ENCODE data around the gene PARD3. TPM values are rescaled to one million over a fixed set of nuclear protein-coding genes. Genes with fewer than 3 reads are reported as not detected.

Gene PARD3
- total RNA-seq, 2 experiments from 2014 or later = 0.53 to 0.71 TPM

GRCh38 chr10:34157501-34157900 is 657.6 kb downstream of the PARD3 start:
- POLR2A ChIA-PET = interaction anchor here (0.6 kb wide), 1 partner anchor 716 kb away, joined by 3 read pairs; no protein-coding TSS in a partner anchor
- Mint-ChIP-seq H3K4me3 (no peak overlapping the region), H3K27ac (no peak overlapping the region), H3K9me3 (peaks cover 2% of the 10 kb centered on the region), H3K4me1 (ENCODE audit: low read depth) (no peaks in the 10 kb centered on the region), H3K36me3 (ENCODE audit: low read depth) (no peaks in the 10 kb centered on the region), H3K27me3 (peaks cover 7% of the 10 kb centered on the region)
- Histone ChIP-seq H3K36me3 (ENCODE audit: insufficient read depth, low read length) (no peaks in the 10 kb centered on the region), H3K4me3 (ENCODE audit: low read length) (no peak overlapping the region), H3K4me1 (ENCODE audit: insufficient read depth, low read length) (no peaks in the 10 kb centered on the region), H3K27me3 (ENCODE audit: control insufficient read depth in 1 of 2, insufficient read depth in 2 of 2, low read length in 2 of 2) (no peaks in the 10 kb centered on the region), H3K9me3 (ENCODE audit: control insufficient read depth in 1 of 2, insufficient read depth in 1 of 2, low read length in 2 of 2) (no peaks in the 10 kb centered on the region), H3K27ac (ENCODE audit: low read depth in 1 of 2, low read length in 2 of 2) (no peak overlapping the region)
- intact Hi-C loops (cut with DNase I, micrococcal nuclease) = no loop called here
- ATAC-seq (ENCODE audit: poor library complexity) = no peak
- no peak for DNase-seq
- TF ChIP-seq CTCF (IDR thresholded peaks at IDR 0.05) = no peak
- CTCF ChIA-PET = no interaction called here

- Histone ChIP-seq H3K27me3 (ENCODE audit: control insufficient read depth in 1 of 2, insufficient read depth in 2 of 2, low read length in 2 of 2) (no peaks in the 10 kb centered on the region), H3K36me3 (ENCODE audit: insufficient read depth, low read length) (no peaks in the 10 kb centered on the region), H3K4me3 (ENCODE audit: low read length) (no peak overlapping the region), H3K4me1 (ENCODE audit: insufficient read depth, low read length) (no peaks in the 10 kb centered on the region), H3K27ac (ENCODE audit: low read depth in 1 of 2, low read length in 2 of 2) (no peak overlapping the region), H3K9me3 (ENCODE audit: control insufficient read depth in 1 of 2, insufficient read depth in 1 of 2, low read length in 2 of 2) (no peaks in the 10 kb centered on the region)
- ATAC-seq (ENCODE audit: poor library complexity) (no peak), DNase-seq (no peak)
- no peaks in the 10 kb centered on the region for H3K36me3 Mint-ChIP-seq (ENCODE audit: low read depth)
- peaks cover 7% of the 10 kb centered on the region for H3K27me3 Mint-ChIP-seq
- TF ChIP-seq CTCF (IDR thresholded peaks at IDR 0.05) = no peak
- intact Hi-C loops (cut with DNase I, micrococcal nuclease) = no loop called here
- H3K4me1 Mint-ChIP-seq (ENCODE audit: low read depth) = no peaks in the 10 kb centered on the region
- no peak overlapping the region for H3K4me3 Mint-ChIP-seq
- POLR2A ChIA-PET = interaction anchor here (0.6 kb wide), 1 partner anchor 716 kb away, joined by 3 read pairs; no protein-coding TSS in a partner anchor
- no peaks in the 10 kb centered on the region for H3K9me3 Mint-ChIP-seq
- CTCF ChIA-PET = no interaction called here
- no peak overlapping the region for H3K27ac Mint-ChIP-seq
Measured at GRCh38 chr10:34156781-34157425, 658.2 kb downstream of the PARD3 start.

GRCh38 chr10:34155812-34156211 is 659.3 kb downstream of the PARD3 start:
- no peaks in the 10 kb centered on the region for H3K27me3 ChIP-seq (ENCODE audit: control insufficient read depth in 1 of 2, insufficient read depth in 2 of 2, low read length in 2 of 2)
- H3K27ac Mint-ChIP-seq = no peak overlapping the region
- H3K27ac ChIP-seq (ENCODE audit: low read depth in 1 of 2, low read length in 2 of 2) = no peak overlapping the region
- no peak overlapping the region for H3K4me3 ChIP-seq (ENCODE audit: low read length)
- no peaks in the 10 kb centered on the region for H3K36me3 ChIP-seq (ENCODE audit: insufficient read depth, low read length)
- ChIA-PET CTCF (no interaction called here), POLR2A (no interaction called here)
- no peak for TF ChIP-seq CTCF (IDR thresholded peaks at IDR 0.05)
- H3K36me3 Mint-ChIP-seq (ENCODE audit: low read depth) = no peaks in the 10 kb centered on the region
- H3K9me3 ChIP-seq (ENCODE audit: control insufficient read depth in 1 of 2, insufficient read depth in 1 of 2, low read length in 2 of 2) = no peaks in the 10 kb centered on the region
- H3K4me1 Mint-ChIP-seq (ENCODE audit: low read depth) = no peaks in the 10 kb centered on the region
- DNase-seq (no peak), ATAC-seq (ENCODE audit: poor library complexity) (no peak)
- no peaks in the 10 kb centered on the region for H3K9me3 Mint-ChIP-seq
- no peak overlapping the region for H3K4me3 Mint-ChIP-seq
- peaks cover 7% of the 10 kb centered on the region for H3K27me3 Mint-ChIP-seq
- intact Hi-C loops (cut with DNase I, micrococcal nuclease) = no loop called here
- no peaks in the 10 kb centered on the region for H3K4me1 ChIP-seq (ENCODE audit: insufficient read depth, low read length)
